Naive thymus-derived CD8-positive, alpha-beta T cell (primary cell): Measurements from ENCODE around the gene NFATC2. TPM values are rescaled to one million over a fixed set of nuclear protein-coding genes. Genes with fewer than 3 reads are reported as not detected.
"Not testable (repeated sequence)": the region's sequence is repeated elsewhere in the genome, so short reads cannot be mapped to it uniquely, and the experiment has no call there.

Experiments used
- ATAC-seq, 2 donors: fragments of 150-1000 bp; cut with Tn5 transposase in 1 of 2; sonication (Bioruptor Pico), chemical (Tn5 transposase) in 1 of 2; 1 replicate in 1 of 2; 2 replicates in 1 of 2; pipeline ENCODE4 v1.10.0; 2021; ENCODE audit warnings: mild to moderate bottlenecking in 2 of 2, moderate library complexity in 2 of 2
- POLR2A ChIA-PET: fragments of 350-600 bp; sonication (Branson Sonifier 250); formaldehyde crosslinking; loops from one replicate; lab custom pipeline; 2021; ENCODE audit warnings: antibody characterized with exemption; lab: Charles Lee
- DNase-seq, 10 donors: peaks; one replicate each; pipeline versions ENCODE4 v3.0.0 to v3.0.0-alpha.2; 2020 to 2022
- H3K27ac Mint-ChIP-seq, 10 donors: one replicate each; pipeline ENCODE4 v1.8.0; 2020 to 2022; ENCODE audit warnings: mild to moderate bottlenecking in 10 of 10, mixed read lengths in 10 of 10, moderate library complexity in 4 of 10, inconsistent platforms in 1 of 10
- H3K27me3 Mint-ChIP-seq, 5 donors: one replicate each; pipeline ENCODE4 v1.8.0; 2021 to 2022; ENCODE audit warnings: mixed read lengths in 5 of 5
- H3K36me3 Mint-ChIP-seq, 3 donors: one replicate each; pipeline ENCODE4 v1.8.0; 2020 to 2022; ENCODE audit warnings: mixed read lengths in 3 of 3, mild to moderate bottlenecking in 2 of 3, inconsistent platforms in 1 of 3
- H3K4me1 Mint-ChIP-seq, 4 donors: one replicate each; pipeline ENCODE4 v1.8.0; 2021 to 2022; ENCODE audit warnings: mixed read lengths in 4 of 4
- H3K4me3 Mint-ChIP-seq, 10 donors: one replicate each; pipeline ENCODE4 v1.8.0; 2020 to 2022; ENCODE audit warnings: mild to moderate bottlenecking in 10 of 10, mixed read lengths in 10 of 10, moderate library complexity in 6 of 10, inconsistent platforms in 1 of 10
- H3K9me3 Mint-ChIP-seq, 9 donors: one replicate each; pipeline ENCODE4 v1.8.0; 2020 to 2022; ENCODE audit warnings: mixed read lengths in 9 of 9, mild to moderate bottlenecking in 3 of 9, inconsistent platforms in 1 of 9, moderate library complexity in 1 of 9
- polyA plus RNA-seq, 3 donors: library from polyadenylated mRNA; unstranded; fragments of 300-500 nt; fragmentation: Illumina TruSeq; gene quantifications; one replicate each; pipeline ENCODE4 v1.2.3, GENCODE V29; 2021
- total RNA-seq, 8 experiments: library from RNA in 2 of 8; stranded (reverse) in 2 of 8; gene quantifications; one replicate each; pipeline ENCODE4 v1.2.3 and lab custom pipeline; 2021 to 2026

The NFATC2 gene
- total and polyA plus RNA-seq, 5 experiments from 2014 or later, result 14.5 to 36.3 (median 23.8) TPM

- ATAC-seq (no peak), DNase-seq (no peak)
- peak overlapping the region in 1 of 10 donors; percentile 51 for H3K27ac Mint-ChIP-seq
- H3K4me1 Mint-ChIP-seq, result no peaks in the 10 kb centered on the region
- no peaks in the 10 kb centered on the region for H3K36me3 Mint-ChIP-seq
- no peak overlapping the region for H3K4me3 Mint-ChIP-seq
- no peaks in the 10 kb centered on the region for H3K27me3 Mint-ChIP-seq
- H3K9me3 Mint-ChIP-seq, result no peaks in the 10 kb centered on the region
- POLR2A ChIA-PET, result no interaction called here
Measured at GRCh38 chr20:51350941-51351631, 191.4 kb downstream of the NFATC2 start.

GRCh38 chr20:51348876-51349275 is 193.6 kb downstream of the NFATC2 start:
- peaks cover 0 to 4% (median 0%) of the 10 kb centered on the region in 9 donors for H3K9me3 Mint-ChIP-seq
- no peak overlapping the region for H3K4me3 Mint-ChIP-seq
- DNase-seq, result no peak
- no peak for ATAC-seq
- peaks cover 0 to 3% (median 0%) of the 10 kb centered on the region in 3 donors for H3K36me3 Mint-ChIP-seq
- no peak overlapping the region for H3K27ac Mint-ChIP-seq
- POLR2A ChIA-PET, result no interaction called here
- peaks cover 0 to 4% (median 1%) of the 10 kb centered on the region in 5 donors for H3K27me3 Mint-ChIP-seq
- no peaks in the 10 kb centered on the region for H3K4me1 Mint-ChIP-seq

GRCh38 chr20:51347831-51348230 is 194.7 kb downstream of the NFATC2 start:
- Mint-ChIP-seq H3K27me3 (peaks cover 0 to 13% (median 2%) of the 10 kb centered on the region in 5 donors), H3K36me3 (peaks cover 0 to 14% (median 0%) of the 10 kb centered on the region in 3 donors)

GRCh38 chr20:51346686-51347485 is 195.6 kb downstream of the NFATC2 start:
- Mint-ChIP-seq H3K27me3 (peaks cover 0 to 13% (median 2%) of the 10 kb centered on the region in 5 donors), H3K27ac (no peak overlapping the region)
- no peak for ATAC-seq

More at GRCh38 chr20:51347831-51348230, 194.7 kb downstream of the NFATC2 start:
- Mint-ChIP-seq H3K27ac (no peak overlapping the region), H3K4me1 (no peaks in the 10 kb centered on the region), H3K4me3 (no peak overlapping the region), H3K9me3 (peaks cover 0 to 15% (median 2%) of the 10 kb centered on the region in 9 donors)
- DNase-seq (no peak), ATAC-seq (no peak)
- POLR2A ChIA-PET, result interaction anchor here (0.6 kb wide), 1 partner anchor 167 kb away, joined by 3 read pairs; no protein-coding TSS in a partner anchor

GRCh38 chr20:51345601-51346101 is 196.9 kb downstream of the NFATC2 start:
- Mint-ChIP-seq H3K36me3 (peaks cover 0 to 14% (median 0%) of the 10 kb centered on the region in 3 donors), H3K27ac (no peak overlapping the region), H3K4me1 (no peaks in the 10 kb centered on the region), H3K27me3 (peaks cover 1 to 16% (median 4%) of the 10 kb centered on the region in 5 donors), H3K9me3 (peaks cover 0 to 16% (median 2%) of the 10 kb centered on the region in 9 donors), H3K4me3 (no peak overlapping the region)
- POLR2A ChIA-PET, result no interaction called here
- ATAC-seq (no peak), DNase-seq (no peak)

More at GRCh38 chr20:51346686-51347485, 195.6 kb downstream of the NFATC2 start:
- peaks cover 0 to 16% (median 2%) of the 10 kb centered on the region in 9 donors for H3K9me3 Mint-ChIP-seq
- peaks cover 0 to 14% (median 0%) of the 10 kb centered on the region in 3 donors for H3K36me3 Mint-ChIP-seq
- DNase-seq, result no peak
- H3K4me1 Mint-ChIP-seq, result no peaks in the 10 kb centered on the region
- no peak overlapping the region for H3K4me3 Mint-ChIP-seq
- POLR2A ChIA-PET, result no interaction called here

- H3K4me3 Mint-ChIP-seq, H3K4me1 Mint-ChIP-seq, ATAC-seq, DNase-seq, POLR2A ChIA-PET: not testable (repeated sequence)
- Mint-ChIP-seq H3K27me3 (peaks cover 1 to 16% (median 4%) of the 10 kb centered on the region in 5 donors), H3K27ac (peak overlapping the region in 1 of 10 donors; percentile 6), H3K9me3 (peaks cover 0 to 16% (median 2%) of the 10 kb centered on the region in 9 donors), H3K36me3 (peaks cover 0 to 14% (median 0%) of the 10 kb centered on the region in 3 donors)
Measured at GRCh38 chr20:51343802-51344201, 198.7 kb downstream of the NFATC2 start.

- ATAC-seq (no peak), DNase-seq (no peak)
- Mint-ChIP-seq H3K4me3 (no peak overlapping the region), H3K36me3 (peaks cover 0 to 14% (median 0%) of the 10 kb centered on the region in 3 donors), H3K27me3 (peaks cover 1 to 16% (median 4%) of the 10 kb centered on the region in 5 donors), H3K9me3 (peaks cover 0 to 16% (median 2%) of the 10 kb centered on the region in 9 donors), H3K4me1 (no peaks in the 10 kb centered on the region), H3K27ac (no peak overlapping the region)
- POLR2A ChIA-PET, result interaction anchor here (0.6 kb wide), 1 partner anchor 181 kb away, joined by 4 read pairs; no protein-coding TSS in a partner anchor
Measured at GRCh38 chr20:51342510-51343236, 199.8 kb downstream of the NFATC2 start.

GRCh38 chr20:51341581-51341980 is 200.9 kb downstream of the NFATC2 start:
- peaks cover 0 to 14% (median 0%) of the 10 kb centered on the region in 3 donors for H3K36me3 Mint-ChIP-seq
- DNase-seq (no peak), ATAC-seq (no peak)
- H3K4me1 Mint-ChIP-seq, result peaks cover 0 to 1% (median 0%) of the 10 kb centered on the region in 4 donors
- H3K9me3 Mint-ChIP-seq, result peaks cover 0 to 16% (median 2%) of the 10 kb centered on the region in 9 donors
- peak overlapping the region in 1 of 10 donors; percentile 18 for H3K27ac Mint-ChIP-seq
- peaks cover 1 to 16% (median 4%) of the 10 kb centered on the region in 5 donors for H3K27me3 Mint-ChIP-seq
- POLR2A ChIA-PET, result no interaction called here
- H3K4me3 Mint-ChIP-seq, result peak overlapping the region in 1 of 10 donors; percentile 45

- ATAC-seq (no peak), DNase-seq (no peak)
- Mint-ChIP-seq H3K4me1 (peaks cover 0 to 1% (median 0%) of the 10 kb centered on the region in 4 donors), H3K36me3 (peaks cover 0 to 14% (median 0%) of the 10 kb centered on the region in 3 donors), H3K4me3 (no peak overlapping the region), H3K9me3 (peaks cover 0 to 16% (median 2%) of the 10 kb centered on the region in 9 donors), H3K27me3 (peaks cover 1 to 16% (median 4%) of the 10 kb centered on the region in 5 donors), H3K27ac (no peak overlapping the region)
- POLR2A ChIA-PET, result no interaction called here
Measured at GRCh38 chr20:51340451-51340840, 202.1 kb downstream of the NFATC2 start.

- POLR2A ChIA-PET, result no interaction called here
- peaks cover 0 to 1% (median 0%) of the 10 kb centered on the region in 4 donors for H3K4me1 Mint-ChIP-seq
- DNase-seq, result no peak
Measured at GRCh38 chr20:51339721-51340450, 202.6 kb downstream of the NFATC2 start.

GRCh38 chr20:51338692-51339440 is 203.7 kb downstream of the NFATC2 start:
- Mint-ChIP-seq H3K4me3 (no peak overlapping the region), H3K27ac (no peak overlapping the region), H3K36me3 (peaks cover 0 to 11% (median 0%) of the 10 kb centered on the region in 3 donors), H3K9me3 (peaks cover 0 to 12% (median 2%) of the 10 kb centered on the region in 9 donors), H3K4me1 (peaks cover 0 to 1% (median 0%) of the 10 kb centered on the region in 4 donors), H3K27me3 (peaks cover 1 to 12% (median 4%) of the 10 kb centered on the region in 5 donors)
- POLR2A ChIA-PET, result no interaction called here
- ATAC-seq, result no peak
- DNase-seq, result no peak

More at GRCh38 chr20:51339721-51340450, 202.6 kb downstream of the NFATC2 start:
- ATAC-seq, result no peak
- Mint-ChIP-seq H3K36me3 (peaks cover 0 to 14% (median 0%) of the 10 kb centered on the region in 3 donors), H3K9me3 (peaks cover 0 to 16% (median 2%) of the 10 kb centered on the region in 9 donors), H3K4me3 (no peak overlapping the region), H3K27ac (no peak overlapping the region), H3K27me3 (peaks cover 1 to 16% (median 4%) of the 10 kb centered on the region in 5 donors)
